Adrenal gland (tissue), 12 donors: Measurements from ENCODE around the gene VEGFB. TPM values are rescaled to one million over a fixed set of nuclear protein-coding genes. Genes with fewer than 3 reads are reported as not detected.

Source experiments
- DNase-seq, 7 donors: peaks; one replicate each; pipeline ENCODE4 v3.0.0-alpha.2; 2019 to 2020
- H3K27ac ChIP-seq, 5 donors: fragments of 200-600 bp; sonication (generic) in 4 of 5; 1 replicate in 3 of 5; 2 replicates in 2 of 5; pipeline versions ENCODE4 v1.5.1 to v1.8.0; 2016 to 2020; ENCODE audit warnings: mild to moderate bottlenecking in 1 of 5
- H3K27me3 ChIP-seq: fragments of 200-600 bp; 2 replicates; pipeline ENCODE4 v1.8.0; 2021
- H3K36me3 ChIP-seq, 2 donors: fragments of 200-600 bp; replicated peaks in 1 of 2; 1 replicate in 1 of 2; 2 replicates in 1 of 2; pipeline versions ENCODE4 v1.5.1 to v1.8.0; 2018 to 2022
- H3K4me1 ChIP-seq, 2 donors: fragments of 200-600 bp; replicated peaks in 1 of 2; 1 replicate in 1 of 2; 2 replicates in 1 of 2; pipeline versions ENCODE4 v1.5.1 to v1.8.0; 2018 to 2021
- H3K4me3 ChIP-seq, 4 donors: fragments of 200-600 bp; sonication (generic) in 3 of 4; one replicate each; pipeline ENCODE4 v1.5.1; 2016 to 2018
- H3K9me3 ChIP-seq, 3 donors: fragments of 200-600 bp; sonication (generic) in 1 of 3; replicated peaks in 1 of 3; 1 replicate in 2 of 3; 2 replicates in 1 of 3; pipeline versions ENCODE4 v1.5.1 to v1.8.0; 2016 to 2021
- CTCF ChIP-seq, 6 experiments: fragments of 450-650 bp in 4 of 6; fragments of 200-600 bp in 2 of 6; sonication (generic) in 1 of 6; IDR thresholded peaks; 1 replicate in 5 of 6; 2 replicates in 1 of 6; pipeline versions ENCODE4 v1.5.1 to v1.8.0; 2016 to 2021; ENCODE audit warnings: antibody characterized with exemption in 6 of 6, mild to moderate bottlenecking in 2 of 6, moderate library complexity in 1 of 6
- POLR2A ChIP-seq, 2 donors: fragments of 450-650 bp; IDR thresholded peaks; one replicate each; pipeline ENCODE4 v1.6.1; 2017; ENCODE audit warnings: antibody characterized with exemption in 2 of 2, mild to moderate bottlenecking in 2 of 2, moderate library complexity in 1 of 2
- WGBS, 4 donors: extraction: QIAGEN DNeasy Blood & Tissue Kit in 2 of 4; methylation state at CpG; one replicate each; pipeline versions ENCODE4 v1.1.5 to v1.1.7; 2013 to 2017; 5-methylcytosine and 5-hydroxymethylcytosine counted together
- intact Hi-C, 2 donors: fragments of 100-400 bp; cut with DNase I; formaldehyde crosslinking; loops; one replicate each; pipeline versions ENCODE4 v1.14.1 to v1.15.0; 2022 to 2023
- polyA plus RNA-seq, 3 donors: library from polyadenylated mRNA; stranded (reverse); fragments of 200-250 nt in 2 of 3; fragments of 350-450 nt in 1 of 3; fragmentation: Illumina TruSeq in 1 of 3; extraction: RNeasy Lipid Tissue Mini Kit (QIAGEN cat#74804) in 1 of 3; gene quantifications; one replicate each; pipeline ENCODE4 v1.2.3, GENCODE V29; 2013 to 2014
- total RNA-seq, 9 donors: library from RNA; depleted of rRNA in 4 of 9; stranded (reverse); fragments of >200 nt in 4 of 9; fragments of 120-200 nt in 1 of 9; fragmentation: NEBNext Ultra II Directional in 1 of 9; extraction: Animal tissue kit (Norgen Biotek cat#: 25700) in 1 of 9; gene quantifications; one replicate each; pipeline versions ENCODE4 v1.1.0 to v1.2.4, GENCODE V29; 2013 to 2023
- donor health status: healthy with polysubstance abuse.
- donor health status: Bipolar disorder and iron deficiency.
- donor health status: DM: yes; HTN: yes; CAD: no.
- donor health status: DM: no; HTN: no; CAD: no.
- donor health status: DM: no; HTN: no; CAD: no.
- donor health status: DM: yes; HTN: yes; CAD: no.

The VEGFB gene
- total and polyA plus RNA-seq, 12 donors: 36.0 to 185 (median 134) TPM

GRCh38 chr11:64218628-64219353 is 15.6 kb upstream of the VEGFB start:
- peaks cover 0 to 11% of the 10 kb centered on the region in 2 donors for H3K36me3 ChIP-seq
- H3K4me1 ChIP-seq: no peaks in the 10 kb centered on the region
- DNase-seq: peak in 1 of 7 donors; percentile 10
- H3K27ac ChIP-seq: no peak overlapping the region
- H3K27me3 ChIP-seq: no peaks in the 10 kb centered on the region
- H3K9me3 ChIP-seq: no peaks in the 10 kb centered on the region
- no peak overlapping the region for H3K4me3 ChIP-seq
- intact Hi-C loops: no loop called here
- WGBS, 4 donors: 66 to 74% (median 73%) methylated on average over 4 to 11 of the region's 11 CpGs
- TF ChIP-seq POLR2A (IDR thresholded peaks at IDR 0.05) (no peak), CTCF (IDR thresholded peaks at IDR 0.05) (no peak)

GRCh38 chr11:64219354-64219684 is 15.1 kb upstream of the VEGFB start:
- peak in 1 of 7 donors; percentile 27 for DNase-seq
- 20 to 80% (median 76%) methylated on average over 1 to 7 of the region's 7 CpGs for WGBS, 4 donors
- no peak for TF ChIP-seq CTCF (IDR thresholded peaks at IDR 0.05)
- no peak for TF ChIP-seq POLR2A (IDR thresholded peaks at IDR 0.05)
- intact Hi-C loops: no loop called here
- H3K4me3 ChIP-seq: no peak overlapping the region
- H3K4me1 ChIP-seq: no peaks in the 10 kb centered on the region
- no peaks in the 10 kb centered on the region for H3K27me3 ChIP-seq
- no peaks in the 10 kb centered on the region for H3K9me3 ChIP-seq
- peaks cover 0 to 12% of the 10 kb centered on the region in 2 donors for H3K36me3 ChIP-seq
- no peak overlapping the region for H3K27ac ChIP-seq

- H3K27ac ChIP-seq: no peak overlapping the region
- peaks cover 0 to 3% of the 10 kb centered on the region in 2 donors for H3K4me1 ChIP-seq
- no peak for TF ChIP-seq CTCF (IDR thresholded peaks at IDR 0.05)
- no peak for TF ChIP-seq POLR2A (IDR thresholded peaks at IDR 0.05)
- 73 to 86% (median 79%) methylated on average over 5 to 10 of the region's 10 CpGs for WGBS, 4 donors
- H3K27me3 ChIP-seq: no peaks in the 10 kb centered on the region
- H3K9me3 ChIP-seq: no peaks in the 10 kb centered on the region
- no peak for DNase-seq
- intact Hi-C loops: no loop called here
- no peak overlapping the region for H3K4me3 ChIP-seq
- H3K36me3 ChIP-seq: peaks cover 0 to 12% of the 10 kb centered on the region in 2 donors
Observed at GRCh38 chr11:64219755-64220154, 14.6 kb upstream of the VEGFB start.

- no peaks in the 10 kb centered on the region for H3K27me3 ChIP-seq
- no peaks in the 10 kb centered on the region for H3K9me3 ChIP-seq
- intact Hi-C loops: no loop called here
- no peak overlapping the region for H3K4me3 ChIP-seq
- peaks cover 0 to 8% of the 10 kb centered on the region in 2 donors for H3K4me1 ChIP-seq
- H3K27ac ChIP-seq: no peak overlapping the region
- H3K36me3 ChIP-seq: peaks cover 0 to 12% of the 10 kb centered on the region in 2 donors
- 66 to 90% (median 79%) methylated on average over 2 to 17 of the region's 17 CpGs for WGBS, 4 donors
- no peak for DNase-seq
- TF ChIP-seq CTCF (IDR thresholded peaks at IDR 0.05) (no peak), POLR2A (IDR thresholded peaks at IDR 0.05) (no peak)
Observed at GRCh38 chr11:64220271-64220670, 14.1 kb upstream of the VEGFB start.
